IMR-90 (cell line): ENCODE results near the gene CTNNA2. TPM values are rescaled to one million over a fixed set of nuclear protein-coding genes. Genes with fewer than 3 reads are reported as not detected.

Source experiments
- ATAC-seq: fragments of 200-7000 bp; cut with Tn5 transposase; 2 replicates; pipeline ENCODE4 v1.9.1; 2020; ENCODE audit warnings: low read depth, mild to moderate bottlenecking, moderate library complexity
- BruUV-seq: library from RNA; stranded (reverse); fragments of 400-500 nt; replicated peaks from 2 replicates; lab custom pipeline; 2021; lab: Mats Ljungman, UMichigan
- CTCF ChIA-PET: fragments of 300-600 bp; formaldehyde crosslinking; extraction: SDS; loops from one replicate; lab custom pipeline; 2021; ENCODE audit warnings: antibody characterized with exemption; lab: Yijun Ruan, JAX
- POLR2A ChIA-PET: fragments of 300-600 bp; sonication (Branson Sonifier 250); formaldehyde crosslinking; loops from one replicate; lab custom pipeline; 2022; ENCODE audit warnings: antibody characterized with exemption; ENCODE audit not compliant: unreplicated experiment; lab: Charles Lee
- DNase-seq: peaks from one replicate; pipeline ENCODE4 v3.0.0; 2013
- H2AFZ ChIP-seq: replicated peaks from 2 replicates; pipeline ENCODE3; 2013; ENCODE audit warnings: low read length, mild to moderate bottlenecking; ENCODE audit not compliant: poor library complexity
- H2AK5ac ChIP-seq: 2 replicates; pipeline ENCODE4 v1.6.1; 2013; ENCODE audit warnings: low read depth, low read length, inconsistent platforms
- H2AK9ac ChIP-seq: replicated peaks from 2 replicates; pipeline ENCODE3; 2013; ENCODE audit warnings: mild to moderate bottlenecking, low read depth, low read length, moderate library complexity; ENCODE audit not compliant: poor library complexity
- H2BK120ac ChIP-seq: 2 replicates; pipeline ENCODE4 v1.6.1; 2013; ENCODE audit warnings: low read depth, low read length, inconsistent platforms
- H2BK15ac ChIP-seq: 3 replicates; pipeline ENCODE4 v1.6.1; 2013; ENCODE audit warnings: low read depth, low read length, inconsistent platforms
- H2BK20ac ChIP-seq: 2 replicates; pipeline ENCODE4 v1.6.1; 2013; ENCODE audit warnings: low read depth, mild to moderate bottlenecking, inconsistent platforms, low read length, moderate library complexity
- H2BK5ac ChIP-seq: 2 replicates; pipeline ENCODE4 v1.6.1; 2013; ENCODE audit warnings: mild to moderate bottlenecking, low read depth, low read length, inconsistent platforms; ENCODE audit not compliant: poor library complexity, severe bottlenecking
- H3K14ac ChIP-seq: replicated peaks from 2 replicates; pipeline ENCODE4 v1.6.1; 2013; ENCODE audit warnings: low read depth, low read length, inconsistent platforms
- H3K18ac ChIP-seq: 2 replicates; pipeline ENCODE4 v1.6.1; 2013; ENCODE audit warnings: low read depth, low read length, control low read depth
- H3K23ac ChIP-seq: 2 replicates; pipeline ENCODE4 v1.6.1; 2013; ENCODE audit warnings: low read depth, low read length, inconsistent platforms
- H3K27ac ChIP-seq: 2 replicates; pipeline ENCODE4 v1.5.1; 2013; ENCODE audit warnings: mild to moderate bottlenecking, control low read depth, low read length; ENCODE audit not compliant: insufficient read depth
- H3K27me3 ChIP-seq: 2 replicates; pipeline ENCODE4 v1.6.1; 2013; ENCODE audit warnings: low read length; ENCODE audit not compliant: control insufficient read depth, insufficient read depth
- H3K36me3 ChIP-seq: 2 replicates; pipeline ENCODE4 v1.6.1; 2013; ENCODE audit warnings: low read length, mixed read lengths; ENCODE audit not compliant: control insufficient read depth, insufficient read depth
- H3K4ac ChIP-seq: 2 replicates; pipeline ENCODE4 v1.6.1; 2013; ENCODE audit warnings: low read depth, low read length, inconsistent platforms
- H3K4me1 ChIP-seq: 2 replicates; pipeline ENCODE4 v1.6.1; 2013; ENCODE audit warnings: low read length, mixed read lengths; ENCODE audit not compliant: control insufficient read depth, insufficient read depth
- H3K4me2 ChIP-seq: 2 replicates; pipeline ENCODE4 v1.6.1; 2013; ENCODE audit warnings: low read depth, mild to moderate bottlenecking, control low read depth, low read length, moderate library complexity
- H3K4me3 ChIP-seq: 2 replicates; pipeline ENCODE4 v1.5.1; 2013; ENCODE audit warnings: low read depth, mild to moderate bottlenecking, control low read depth, low read length, moderate library complexity; ENCODE audit not compliant: insufficient read depth
- H3K56ac ChIP-seq: 2 replicates; pipeline ENCODE4 v1.6.1; 2013; ENCODE audit warnings: low read length, inconsistent platforms; ENCODE audit not compliant: insufficient read depth; ENCODE audit errors: extremely low read depth
- H3K79me1 ChIP-seq, 2 experiments: 2 replicates each; pipeline ENCODE4 v1.6.1; 2013; ENCODE audit warnings: low read length in 2 of 2, inconsistent platforms in 1 of 2, low read depth in 1 of 2
- H3K9ac ChIP-seq: 2 replicates; pipeline ENCODE4 v1.6.1; 2013; ENCODE audit warnings: low read depth, low read length, control low read depth
- H3K9me1 ChIP-seq: 2 replicates; pipeline ENCODE4 v1.6.1; 2013; ENCODE audit warnings: low read length, inconsistent platforms; ENCODE audit not compliant: insufficient read depth
- H3K9me3 ChIP-seq: 2 replicates; pipeline ENCODE4 v1.6.1; 2013; ENCODE audit warnings: low read length; ENCODE audit not compliant: control insufficient read depth, insufficient read depth
- H4K20me1 ChIP-seq: 2 replicates; pipeline ENCODE4 v1.6.1; 2013; ENCODE audit warnings: low read length, inconsistent platforms; ENCODE audit not compliant: insufficient read depth
- H4K5ac ChIP-seq: 2 replicates; pipeline ENCODE4 v1.6.1; 2013; ENCODE audit warnings: mild to moderate bottlenecking, low read depth, low read length, control low read depth
- H4K8ac ChIP-seq, 2 experiments: 2 replicates each; pipeline ENCODE4 v1.6.1; 2013; ENCODE audit warnings: low read depth in 2 of 2, low read length in 2 of 2, control low read depth in 1 of 2, inconsistent platforms in 1 of 2
- H4K91ac ChIP-seq: 2 replicates; pipeline ENCODE4 v1.6.1; 2013; ENCODE audit warnings: low read depth, low read length, inconsistent platforms; ENCODE audit not compliant: insufficient read depth
- BHLHE40 ChIP-seq: fragments of 150-350 bp; IDR thresholded peaks from 2 replicates; pipeline ENCODE4 v1.6.1; 2016; ENCODE audit warnings: mild to moderate bottlenecking, low read depth, low read length
- CEBPB ChIP-seq: IDR thresholded peaks from 2 replicates; pipeline ENCODE4 v1.6.1; 2012; ENCODE audit warnings: low read depth, low read length, improper control_type of control experiment
- CHD1 ChIP-seq: IDR thresholded peaks from 2 replicates; pipeline ENCODE4 v1.6.1; 2012; ENCODE audit warnings: low read depth, low read length, improper control_type of control experiment
- CTCF ChIP-seq: conservative IDR thresholded peaks from 2 replicates; pipeline ENCODE4 v1.5.1; 2012; ENCODE audit warnings: mild to moderate bottlenecking, low read depth, low read length, improper control_type of control experiment
- FOS ChIP-seq: fragments of 150-350 bp; IDR thresholded peaks from 2 replicates; pipeline ENCODE4 v1.6.1; 2016; ENCODE audit warnings: low read depth, low read length
- MAFK ChIP-seq: IDR thresholded peaks from 2 replicates; pipeline ENCODE4 v1.6.1; 2012; ENCODE audit warnings: low read depth, low read length, improper control_type of control experiment
- MAZ ChIP-seq: IDR thresholded peaks from 2 replicates; pipeline ENCODE4 v1.6.1; 2012; ENCODE audit warnings: low read depth, mild to moderate bottlenecking, low read length, improper control_type of control experiment, moderate library complexity, borderline replicate concordance
- MXI1 ChIP-seq: IDR thresholded peaks from 2 replicates; pipeline ENCODE4 v1.6.1; 2012; ENCODE audit warnings: low read depth, mild to moderate bottlenecking, low read length, moderate library complexity, borderline replicate concordance
- NFE2L2 ChIP-seq: fragments of 150-350 bp; IDR thresholded peaks from 2 replicates; pipeline ENCODE4 v1.6.1; 2016; ENCODE audit warnings: low read depth, mild to moderate bottlenecking, low read length
- POLR2A ChIP-seq: IDR thresholded peaks from 2 replicates; pipeline ENCODE4 v1.6.1; 2012; ENCODE audit warnings: mild to moderate bottlenecking, low read depth, low read length
- RAD21 ChIP-seq: IDR thresholded peaks from 2 replicates; pipeline ENCODE4 v1.6.1; 2012; ENCODE audit warnings: low read length, improper control_type of control experiment
- RCOR1 ChIP-seq: IDR thresholded peaks from 2 replicates; pipeline ENCODE4 v1.6.1; 2012; ENCODE audit warnings: mild to moderate bottlenecking, low read length, improper control_type of control experiment; ENCODE audit not compliant: insufficient replicate concordance
- RFX5 ChIP-seq: IDR thresholded peaks from 2 replicates; pipeline ENCODE4 v1.8.0; 2012; ENCODE audit warnings: low read depth, mild to moderate bottlenecking, low read length, moderate library complexity
- SMC3 ChIP-seq: fragments of 150-350 bp; IDR thresholded peaks from 2 replicates; pipeline ENCODE4 v1.6.1; 2016; ENCODE audit warnings: low read depth, mild to moderate bottlenecking, antibody characterized with exemption, low read length, moderate library complexity
- WGBS, 2 experiments: methylation state at CpG; one replicate each; pipeline versions ENCODE4 v1.1.5 to v1.1.7; 2013; ENCODE audit warnings: missing lambda C conversion rate in 2 of 2; ENCODE audit not compliant: insufficient read length in 1 of 2; ENCODE audit errors: extremely low coverage in 2 of 2; 5-methylcytosine and 5-hydroxymethylcytosine counted together
- dilution Hi-C: fragments of 300-500 bp; cut with HindIII; formaldehyde crosslinking; loops from one replicate; pipeline ENCODE4 v1.14.3; 2018; ENCODE audit warnings: low sequenced_read_pairs; ENCODE audit not compliant: unreplicated experiment
- in situ Hi-C: fragments of 300-500 bp; cut with MboI; formaldehyde crosslinking; loops from 3 replicates; pipeline ENCODE4 v1.14.3; 2019; ENCODE audit warnings: low sequenced_read_pairs, inconsistent platforms, mixed read lengths
- intact Hi-C: fragments of 100-400 bp; cut with micrococcal nuclease; formaldehyde crosslinking; loops from 2 replicates; pipeline ENCODE4 v1.10.0; 2022
- polyA plus RNA-seq, 3 experiments: library from polyadenylated mRNA; depleted of rRNA; stranded (reverse); fragments of >200 nt; gene quantifications; 2 replicates each; pipeline ENCODE4 v1.2.3, GENCODE V29; 2012; ENCODE audit warnings: low replicate concordance in 1 of 3
- total RNA-seq: library from RNA; depleted of rRNA; stranded (reverse); fragments of >200 nt; gene quantifications from 2 replicates; pipeline ENCODE4 v1.2.3, GENCODE V29; 2012
- TF ChIP-seq, protein P1 (sequence below): fragments of 150-350 bp; IDR thresholded peaks from 2 replicates; pipeline ENCODE4 v1.6.1; 2017; ENCODE audit warnings: mild to moderate bottlenecking, antibody characterized with exemption, low read length, low read depth
- TF ChIP-seq, protein P2 (sequence below): fragments of 150-350 bp; IDR thresholded peaks from 2 replicates; pipeline ENCODE4 v1.6.1; 2016; ENCODE audit warnings: low read depth, mild to moderate bottlenecking, low read length, moderate library complexity, borderline replicate concordance

CTNNA2 gene
- total and polyA plus RNA-seq, 2 of the 4 experiments (the other 2 are of a cell fraction) = not detected

DNA sequence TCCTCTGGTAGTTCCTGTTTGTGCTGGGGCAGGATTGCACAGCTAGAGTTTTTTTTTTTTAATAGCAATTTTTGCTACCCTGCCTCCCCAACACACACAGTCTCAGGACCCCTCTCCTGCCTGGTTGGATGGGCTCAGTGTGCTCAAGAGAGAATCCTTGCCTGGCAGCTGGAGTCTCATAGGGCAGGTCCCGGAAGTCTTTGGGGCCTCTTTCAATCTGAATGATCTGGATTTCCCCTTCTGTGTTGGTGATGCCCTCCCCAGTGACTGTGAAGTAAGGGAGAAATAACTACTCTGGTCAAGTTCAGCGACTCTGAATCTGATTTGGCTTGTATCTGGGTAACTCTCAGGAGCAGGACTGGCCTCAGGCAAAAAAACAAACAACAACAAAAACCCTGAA lies 1012.3 kb downstream of the CTNNA2 start:
- Histone ChIP-seq H3K56ac (no peak overlapping the region), H4K5ac (no peak overlapping the region), H4K20me1 (no peaks in the 10 kb centered on the region), H2AFZ (no peak overlapping the region), H2AK5ac (no peak overlapping the region), H4K91ac (no peak overlapping the region), H4K8ac (no peak overlapping the region), H2BK5ac (no peak overlapping the region), H3K9me3 (no peaks in the 10 kb centered on the region), H3K4me3 (no peak overlapping the region), H3K27me3 (no peaks in the 10 kb centered on the region), H2BK20ac (no peak overlapping the region), H3K4ac (no peak overlapping the region), H3K23ac (no peak overlapping the region), H3K4me1 (no peaks in the 10 kb centered on the region), H3K9ac (no peak overlapping the region), H3K4me2 (no peak overlapping the region), H3K18ac (no peak overlapping the region), H3K14ac (no peak overlapping the region), H3K27ac (no peak overlapping the region), H3K36me3 (no peaks in the 10 kb centered on the region), H2BK15ac (no peak overlapping the region), H3K9me1 (no peaks in the 10 kb centered on the region), H2BK120ac (no peak overlapping the region), H3K79me1 (no peaks in the 10 kb centered on the region), H2AK9ac (no peak overlapping the region)
- ChIA-PET POLR2A (no interaction called here), CTCF (interaction anchor here (0.6 kb wide), 1 partner anchor 492 kb away, joined by 4 read pairs; no protein-coding TSS in a partner anchor)
- TF ChIP-seq FOS (no peak), MAFK (no peak), MAZ (no peak), SMC3 (no peak), RFX5 (no peak), RCOR1 (no peak), MXI1 (no peak), NFE2L2 (no peak), POLR2A (no peak), CHD1 (no peak), BHLHE40 (no peak), CEBPB (no peak), CTCF (no peak), RAD21 (no peak)
- TF ChIP-seq, protein P1, sequence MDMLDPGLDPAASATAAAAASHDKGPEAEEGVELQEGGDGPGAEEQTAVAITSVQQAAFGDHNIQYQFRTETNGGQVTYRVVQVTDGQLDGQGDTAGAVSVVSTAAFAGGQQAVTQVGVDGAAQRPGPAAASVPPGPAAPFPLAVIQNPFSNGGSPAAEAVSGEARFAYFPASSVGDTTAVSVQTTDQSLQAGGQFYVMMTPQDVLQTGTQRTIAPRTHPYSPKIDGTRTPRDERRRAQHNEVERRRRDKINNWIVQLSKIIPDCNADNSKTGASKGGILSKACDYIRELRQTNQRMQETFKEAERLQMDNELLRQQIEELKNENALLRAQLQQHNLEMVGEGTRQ = no peak
- TF ChIP-seq, protein P2, sequence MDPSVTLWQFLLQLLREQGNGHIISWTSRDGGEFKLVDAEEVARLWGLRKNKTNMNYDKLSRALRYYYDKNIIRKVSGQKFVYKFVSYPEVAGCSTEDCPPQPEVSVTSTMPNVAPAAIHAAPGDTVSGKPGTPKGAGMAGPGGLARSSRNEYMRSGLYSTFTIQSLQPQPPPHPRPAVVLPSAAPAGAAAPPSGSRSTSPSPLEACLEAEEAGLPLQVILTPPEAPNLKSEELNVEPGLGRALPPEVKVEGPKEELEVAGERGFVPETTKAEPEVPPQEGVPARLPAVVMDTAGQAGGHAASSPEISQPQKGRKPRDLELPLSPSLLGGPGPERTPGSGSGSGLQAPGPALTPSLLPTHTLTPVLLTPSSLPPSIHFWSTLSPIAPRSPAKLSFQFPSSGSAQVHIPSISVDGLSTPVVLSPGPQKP = no peak
- no peak for ATAC-seq
- DNase-seq = no peak
- dilution Hi-C loops = no loop called here
- in situ Hi-C loops = no loop called here
- intact Hi-C loops = no loop called here
- BruUV-seq = no TSS peak
- no CpG with 5 or more reads among the region's 2 CpGs for WGBS, 2 experiments
